Measurements from ENCODE around the gene FBXL20.
"Not testable (repeated sequence)": the region's sequence is repeated elsewhere in the genome, so short reads cannot be mapped to it uniquely, and the experiment has no call there.

Gene FBXL20

GRCh38 chr17:39401412-39402243, at the start of gene FBXL20:
Gene FBXL20 (minus strand): TSS chr17:39401626. CDS start chr17:39401402, 224 bp downstream.
- peak; percentile 88 for DNase-seq (ENCODE audit: low read depth)

- peak; percentile 83 for DNase-seq (ENCODE audit: low read depth)
These were observed 49.6 kb upstream of the FBXL20 start, which contains the start of gene MED1 for GRCh38 chr17:39450847-39451581. Gene MED1 (minus strand): TSS chr17:39451263. CDS start chr17:39451062, 201 bp downstream.

GRCh38 chr17:39450051-39450450, 48.6 kb upstream of the FBXL20 start:
- no peak for DNase-seq (ENCODE audit: low read depth)

GRCh38 chr17:39447561-39447960, 46.1 kb upstream of the FBXL20 start:
- no peak for DNase-seq (ENCODE audit: low read depth)

GRCh38 chr17:39443326-39443725, 41.9 kb upstream of the FBXL20 start:
- DNase-seq (ENCODE audit: low read depth) = no peak

GRCh38 chr17:39439868-39440267, 38.4 kb upstream of the FBXL20 start:
- DNase-seq (ENCODE audit: low read depth) = not testable (repeated sequence)

GRCh38 chr17:39429600-39429999, 28.2 kb upstream of the FBXL20 start:
- no peak for DNase-seq (ENCODE audit: low read depth)

- DNase-seq (ENCODE audit: low read depth) = no peak
These were observed 14.7 kb upstream of the FBXL20 start for GRCh38 chr17:39416141-39416540.

GRCh38 chr17:39410279-39410678, 8.9 kb upstream of the FBXL20 start:
- no peak for DNase-seq (ENCODE audit: low read depth)

- no peak for DNase-seq (ENCODE audit: low read depth)
These were observed 6.9 kb upstream of the FBXL20 start for GRCh38 chr17:39408360-39408759.

- DNase-seq (ENCODE audit: low read depth) = no peak
These were observed 5.5 kb upstream of the FBXL20 start for GRCh38 chr17:39406951-39407350.

- no peak for DNase-seq (ENCODE audit: low read depth)
These were observed 4.0 kb upstream of the FBXL20 start for GRCh38 chr17:39405436-39405835.

GRCh38 chr17:39404542-39405378, 3.3 kb upstream of the FBXL20 start:
- DNase-seq (ENCODE audit: low read depth) = no peak

GRCh38 chr17:39402890-39403605, 1.6 kb upstream of the FBXL20 start:
- DNase-seq (ENCODE audit: low read depth) = no peak

GRCh38 chr17:39402244-39402889, 941 bp upstream of the FBXL20 start:
- DNase-seq (ENCODE audit: low read depth) = peak; percentile 82

GRCh38 chr17:39400547-39401411, 647 bp downstream of the FBXL20 start:
- no peak for DNase-seq (ENCODE audit: low read depth)

GRCh38 chr17:39399791-39400190, 1.6 kb downstream of the FBXL20 start:
- no peak for DNase-seq (ENCODE audit: low read depth)

- DNase-seq (ENCODE audit: low read depth) = no peak
These were observed 7.7 kb downstream of the FBXL20 start for GRCh38 chr17:39393736-39394135.

- no peak for DNase-seq (ENCODE audit: low read depth)
These were observed 10.0 kb downstream of the FBXL20 start for GRCh38 chr17:39391448-39391847.

GRCh38 chr17:39385040-39385439, 16.4 kb downstream of the FBXL20 start:
- DNase-seq (ENCODE audit: low read depth) = no peak

Measured in stimulated activated CD8-positive, alpha-beta memory T cell treated with anti-CD3 and anti-CD28 coated beads, Interleukin-4, amount 100 ng/mL, for 24 hours (primary cell).